Measurements from ENCODE around the gene ARSA. TPM values are rescaled to one million over a fixed set of nuclear protein-coding genes. Genes with fewer than 3 reads are reported as not detected.

The ARSA gene
- total RNA-seq, 1 experiment from 2014 or later = 40.2 TPM

GRCh38 chr22:50626850-50627641, 906 bp downstream of the ARSA start:
- no peak overlapping the region for H3K27ac Mint-ChIP-seq (ENCODE audit: unreplicated experiment)
- no peak for TF ChIP-seq CTCF (IDR thresholded peaks at IDR 0.05; ENCODE audit: unreplicated experiment)
- intact Hi-C loops (cut with micrococcal nuclease; ENCODE audit: unreplicated experiment) = no loop called here
- peak overlapping the region; percentile 80 for H3K4me3 Mint-ChIP-seq (ENCODE audit: low read depth, unreplicated experiment)
- no peak for DNase-seq
- H3K9me3 Mint-ChIP-seq (ENCODE audit: low read depth, unreplicated experiment) = no peaks in the 10 kb centered on the region
- CTCF ChIA-PET = interaction anchor here (0.6 to 1.1 kb wide), 2 partner anchors 8 to 73 kb away, joined by 3 to 4 read pairs; no protein-coding TSS in a partner anchor
- peaks cover 37% of the 10 kb centered on the region for H3K4me1 Mint-ChIP-seq (ENCODE audit: low read depth, unreplicated experiment)
- no peaks in the 10 kb centered on the region for H3K27me3 Mint-ChIP-seq (ENCODE audit: unreplicated experiment)
- no TSS peak for BruUV-seq (replicated peaks)
- peaks cover 32% of the 10 kb centered on the region for H3K36me3 Mint-ChIP-seq (ENCODE audit: insufficient read depth, unreplicated experiment)

- Mint-ChIP-seq H3K4me1 (ENCODE audit: low read depth, unreplicated experiment) (peaks cover 44% of the 10 kb centered on the region), H3K27me3 (ENCODE audit: unreplicated experiment) (no peaks in the 10 kb centered on the region), H3K9me3 (ENCODE audit: low read depth, unreplicated experiment) (no peaks in the 10 kb centered on the region), H3K27ac (ENCODE audit: unreplicated experiment) (no peak overlapping the region), H3K36me3 (ENCODE audit: insufficient read depth, unreplicated experiment) (peaks cover 37% of the 10 kb centered on the region), H3K4me3 (ENCODE audit: low read depth, unreplicated experiment) (no peak overlapping the region)
- no TSS peak for BruUV-seq (replicated peaks)
- intact Hi-C loops (cut with micrococcal nuclease; ENCODE audit: unreplicated experiment) = no loop called here
- DNase-seq = no peak
- TF ChIP-seq CTCF (IDR thresholded peaks at IDR 0.05; ENCODE audit: unreplicated experiment) = no peak
- CTCF ChIA-PET = no interaction called here
These were observed 1.6 kb downstream of the ARSA start for GRCh38 chr22:50626314-50626849.

GRCh38 chr22:50625568-50626313, 2.2 kb downstream of the ARSA start:
- intact Hi-C loops (cut with micrococcal nuclease; ENCODE audit: unreplicated experiment) = no loop called here
- peaks cover 50% of the 10 kb centered on the region for H3K4me1 Mint-ChIP-seq (ENCODE audit: low read depth, unreplicated experiment)
- BruUV-seq (replicated peaks) = no TSS peak
- peaks cover 37% of the 10 kb centered on the region for H3K36me3 Mint-ChIP-seq (ENCODE audit: insufficient read depth, unreplicated experiment)
- no peak for TF ChIP-seq CTCF (IDR thresholded peaks at IDR 0.05; ENCODE audit: unreplicated experiment)
- H3K9me3 Mint-ChIP-seq (ENCODE audit: low read depth, unreplicated experiment) = no peaks in the 10 kb centered on the region
- no peak overlapping the region for H3K27ac Mint-ChIP-seq (ENCODE audit: unreplicated experiment)
- no peak overlapping the region for H3K4me3 Mint-ChIP-seq (ENCODE audit: low read depth, unreplicated experiment)
- CTCF ChIA-PET = no interaction called here
- no peaks in the 10 kb centered on the region for H3K27me3 Mint-ChIP-seq (ENCODE audit: unreplicated experiment)
- DNase-seq = no peak

GRCh38 chr22:50625131-50625567, 2.8 kb downstream of the ARSA start:
- Mint-ChIP-seq H3K4me3 (ENCODE audit: low read depth, unreplicated experiment) (no peak overlapping the region), H3K36me3 (ENCODE audit: insufficient read depth, unreplicated experiment) (peaks cover 37% of the 10 kb centered on the region), H3K27ac (ENCODE audit: unreplicated experiment) (no peak overlapping the region), H3K9me3 (ENCODE audit: low read depth, unreplicated experiment) (no peaks in the 10 kb centered on the region), H3K4me1 (ENCODE audit: low read depth, unreplicated experiment) (peaks cover 53% of the 10 kb centered on the region), H3K27me3 (ENCODE audit: unreplicated experiment) (no peaks in the 10 kb centered on the region)
- intact Hi-C loops (cut with micrococcal nuclease; ENCODE audit: unreplicated experiment) = no loop called here
- BruUV-seq (replicated peaks) = no TSS peak
- no peak for DNase-seq
- no peak for TF ChIP-seq CTCF (IDR thresholded peaks at IDR 0.05; ENCODE audit: unreplicated experiment)
- CTCF ChIA-PET = no interaction called here
